HepG2 (cell line): ENCODE results near the gene CD101. TPM values are rescaled to one million over a fixed set of nuclear protein-coding genes. Genes with fewer than 3 reads are reported as not detected.

Experiments
- KAT2B ChIP-seq: fragments of 150-350 bp; IDR thresholded peaks from 2 replicates; pipeline ENCODE4 v1.6.1; 2014; ENCODE audit warnings: low read depth, low read length, borderline replicate concordance
- KLF13 ChIP-seq: sonication (generic); formaldehyde crosslinking; IDR thresholded peaks from 2 replicates; pipeline ENCODE4 v1.4.0; 2020; ENCODE audit warnings: mild to moderate bottlenecking, missing genetic modification reagents
- NAIF1 ChIP-seq: sonication (generic); formaldehyde crosslinking; IDR thresholded peaks from 2 replicates; pipeline ENCODE4 v1.5.0; 2020; ENCODE audit warnings: mild to moderate bottlenecking, missing genetic modification reagents, borderline replicate concordance
- PHF8 ChIP-seq: sonication (generic); formaldehyde crosslinking; IDR thresholded peaks from 2 replicates; pipeline ENCODE4 v1.5.0; 2020; ENCODE audit warnings: missing genetic modification reagents
- SOX6 ChIP-seq, 2 experiments: fragments of 450-650 bp in 1 of 2; sonication (generic) in 1 of 2; formaldehyde crosslinking in 1 of 2; IDR thresholded peaks; 2 replicates each; pipeline versions ENCODE4 v1.4.0 to v1.6.1; 2017 to 2020; ENCODE audit warnings: antibody characterized with exemption in 1 of 2, mild to moderate bottlenecking in 1 of 2, missing genetic modification reagents in 1 of 2
- TAF15 ChIP-seq: fragments of 200-400 bp; formaldehyde crosslinking; IDR thresholded peaks from one replicate; pipeline ENCODE4 v1.6.1; 2018; ENCODE audit warnings: mild to moderate bottlenecking, low read depth, low read length; ENCODE audit not compliant: poor library complexity, severe bottlenecking
- ZNF788 ChIP-seq: sonication (generic); formaldehyde crosslinking; IDR thresholded peaks from 2 replicates; pipeline ENCODE4 v1.5.0; 2020; ENCODE audit warnings: mild to moderate bottlenecking, missing genetic modification reagents, borderline replicate concordance
- polyA plus RNA-seq, 8 experiments: library from polyadenylated mRNA; depleted of rRNA in 3 of 8; stranded (reverse) in 7 of 8; unstranded in 1 of 8; fragments of >200 nt; fragmentation: Illumina TruSeq in 4 of 8; extraction: Trizol in 4 of 8; gene quantifications; 2 replicates each; pipeline versions ENCODE4 v1.2.1 to v1.2.3, GENCODE V29; 2011 to 2016; ENCODE audit warnings: low read depth in 4 of 8, missing spikeins in 1 of 8, mixed read lengths in 1 of 8; ENCODE audit not compliant: insufficient read depth in 1 of 8
- total RNA-seq, 5 experiments: library from RNA; depleted of rRNA; stranded (reverse); fragments of >200 nt; fragmentation: Illumina TruSeq; extraction: Trizol; gene quantifications; 2 replicates each; pipeline ENCODE4 v1.2.3, GENCODE V29; 2016; ENCODE audit warnings: low read depth in 1 of 5
- TF ChIP-seq, protein P1 (sequence below): sonication (generic); formaldehyde crosslinking; IDR thresholded peaks from 2 replicates; pipeline ENCODE4 v1.4.0; 2020; ENCODE audit warnings: missing genetic modification reagents
- TF ChIP-seq, protein P2 (sequence below): sonication (generic); formaldehyde crosslinking; IDR thresholded peaks from 2 replicates; pipeline ENCODE4 v1.5.1; 2020; ENCODE audit warnings: mild to moderate bottlenecking, missing genetic modification reagents, moderate library complexity
- TF ChIP-seq, protein P3 (sequence below): sonication (generic); formaldehyde crosslinking; conservative IDR thresholded peaks from 2 replicates; pipeline ENCODE4 v1.5.0; 2020; ENCODE audit warnings: missing genetic modification reagents
- TF ChIP-seq, protein P4 (sequence below): IDR thresholded peaks from 2 replicates; pipeline ENCODE4 v1.6.1; 2016; ENCODE audit warnings: missing genetic modification reagents, missing compliant biosample characterization
- TF ChIP-seq, protein P5 (sequence below): IDR thresholded peaks from 2 replicates; pipeline ENCODE4 v1.6.1; 2012; ENCODE audit warnings: low read length, improper control_type of control experiment

The CD101 gene
- total and polyA plus RNA-seq, 2 of the 13 experiments (the other 11 are each of a cell fraction or from before 2014, with no cell fraction given): 0.05 to 0.09 TPM

DNA sequence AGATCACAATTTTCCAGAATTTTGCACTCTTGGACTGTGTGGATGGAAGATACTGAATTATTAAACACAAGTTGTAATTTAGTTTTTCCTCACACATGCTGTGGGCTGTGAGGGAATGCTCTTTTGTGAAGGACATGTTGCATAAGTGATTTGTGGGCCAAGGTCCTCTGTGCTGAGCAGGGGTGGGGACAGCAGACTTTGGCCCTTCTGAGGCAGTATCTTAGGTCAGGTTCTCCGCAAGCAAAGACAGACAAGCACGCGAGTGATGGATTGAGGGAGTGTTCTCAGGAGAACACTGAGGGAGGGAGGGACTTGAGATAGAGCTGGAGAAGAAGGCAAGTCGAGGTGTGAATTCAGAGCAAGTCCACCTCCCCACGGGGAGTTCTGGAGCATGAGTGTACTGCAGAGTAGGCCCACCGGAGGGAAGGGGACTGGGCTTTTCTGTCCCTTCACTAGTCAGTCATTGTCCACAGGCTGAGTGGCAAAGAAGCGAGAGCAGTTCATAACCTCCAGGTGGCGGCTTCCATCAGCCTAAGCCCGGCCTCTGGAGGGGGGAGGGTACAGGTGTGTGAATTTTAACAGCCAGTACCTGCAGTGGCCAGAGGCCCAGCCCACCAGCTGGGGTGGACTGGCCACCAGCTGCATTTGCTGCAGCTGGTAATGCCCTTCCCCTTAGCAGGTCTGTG is 19.1 kb upstream of the CD101 start (continued):
- TF ChIP-seq TAF15 (no peak), SOX6 (IDR thresholded peaks at IDR 0.05) (no peak), SOX6 (CRISPR knock-in tag; IDR thresholded peaks at IDR 0.05) (peak; percentile 39; the same call in 1 of the 2 replicates), KLF13 (CRISPR knock-in tag) (no peak), NAIF1 (no peak), KAT2B (no peak), ZNF788 (no peak), PHF8 (CRISPR knock-in tag) (no peak)
- TF ChIP-seq, protein P1, sequence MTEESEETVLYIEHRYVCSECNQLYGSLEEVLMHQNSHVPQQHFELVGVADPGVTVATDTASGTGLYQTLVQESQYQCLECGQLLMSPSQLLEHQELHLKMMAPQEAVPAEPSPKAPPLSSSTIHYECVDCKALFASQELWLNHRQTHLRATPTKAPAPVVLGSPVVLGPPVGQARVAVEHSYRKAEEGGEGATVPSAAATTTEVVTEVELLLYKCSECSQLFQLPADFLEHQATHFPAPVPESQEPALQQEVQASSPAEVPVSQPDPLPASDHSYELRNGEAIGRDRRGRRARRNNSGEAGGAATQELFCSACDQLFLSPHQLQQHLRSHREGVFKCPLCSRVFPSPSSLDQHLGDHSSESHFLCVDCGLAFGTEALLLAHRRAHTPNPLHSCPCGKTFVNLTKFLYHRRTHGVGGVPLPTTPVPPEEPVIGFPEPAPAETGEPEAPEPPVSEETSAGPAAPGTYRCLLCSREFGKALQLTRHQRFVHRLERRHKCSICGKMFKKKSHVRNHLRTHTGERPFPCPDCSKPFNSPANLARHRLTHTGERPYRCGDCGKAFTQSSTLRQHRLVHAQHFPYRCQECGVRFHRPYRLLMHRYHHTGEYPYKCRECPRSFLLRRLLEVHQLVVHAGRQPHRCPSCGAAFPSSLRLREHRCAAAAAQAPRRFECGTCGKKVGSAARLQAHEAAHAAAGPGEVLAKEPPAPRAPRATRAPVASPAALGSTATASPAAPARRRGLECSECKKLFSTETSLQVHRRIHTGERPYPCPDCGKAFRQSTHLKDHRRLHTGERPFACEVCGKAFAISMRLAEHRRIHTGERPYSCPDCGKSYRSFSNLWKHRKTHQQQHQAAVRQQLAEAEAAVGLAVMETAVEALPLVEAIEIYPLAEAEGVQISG: 0 out of 2 replicates have a peak, but pooled peaks have one; percentile 20
- TF ChIP-seq, protein P2, sequence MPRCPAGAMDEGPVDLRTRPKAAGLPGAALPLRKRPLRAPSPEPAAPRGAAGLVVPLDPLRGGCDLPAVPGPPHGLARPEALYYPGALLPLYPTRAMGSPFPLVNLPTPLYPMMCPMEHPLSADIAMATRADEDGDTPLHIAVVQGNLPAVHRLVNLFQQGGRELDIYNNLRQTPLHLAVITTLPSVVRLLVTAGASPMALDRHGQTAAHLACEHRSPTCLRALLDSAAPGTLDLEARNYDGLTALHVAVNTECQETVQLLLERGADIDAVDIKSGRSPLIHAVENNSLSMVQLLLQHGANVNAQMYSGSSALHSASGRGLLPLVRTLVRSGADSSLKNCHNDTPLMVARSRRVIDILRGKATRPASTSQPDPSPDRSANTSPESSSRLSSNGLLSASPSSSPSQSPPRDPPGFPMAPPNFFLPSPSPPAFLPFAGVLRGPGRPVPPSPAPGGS (CRISPR knock-in tag): no peak
- TF ChIP-seq, protein P3, sequence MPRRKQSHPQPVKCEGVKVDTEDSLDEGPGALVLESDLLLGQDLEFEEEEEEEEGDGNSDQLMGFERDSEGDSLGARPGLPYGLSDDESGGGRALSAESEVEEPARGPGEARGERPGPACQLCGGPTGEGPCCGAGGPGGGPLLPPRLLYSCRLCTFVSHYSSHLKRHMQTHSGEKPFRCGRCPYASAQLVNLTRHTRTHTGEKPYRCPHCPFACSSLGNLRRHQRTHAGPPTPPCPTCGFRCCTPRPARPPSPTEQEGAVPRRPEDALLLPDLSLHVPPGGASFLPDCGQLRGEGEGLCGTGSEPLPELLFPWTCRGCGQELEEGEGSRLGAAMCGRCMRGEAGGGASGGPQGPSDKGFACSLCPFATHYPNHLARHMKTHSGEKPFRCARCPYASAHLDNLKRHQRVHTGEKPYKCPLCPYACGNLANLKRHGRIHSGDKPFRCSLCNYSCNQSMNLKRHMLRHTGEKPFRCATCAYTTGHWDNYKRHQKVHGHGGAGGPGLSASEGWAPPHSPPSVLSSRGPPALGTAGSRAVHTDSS (CRISPR knock-in tag): no peak
- TF ChIP-seq, protein P4, sequence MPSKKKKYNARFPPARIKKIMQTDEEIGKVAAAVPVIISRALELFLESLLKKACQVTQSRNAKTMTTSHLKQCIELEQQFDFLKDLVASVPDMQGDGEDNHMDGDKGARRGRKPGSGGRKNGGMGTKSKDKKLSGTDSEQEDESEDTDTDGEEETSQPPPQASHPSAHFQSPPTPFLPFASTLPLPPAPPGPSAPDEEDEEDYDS (CRISPR knock-in tag): no peak
- TF ChIP-seq, protein P5, sequence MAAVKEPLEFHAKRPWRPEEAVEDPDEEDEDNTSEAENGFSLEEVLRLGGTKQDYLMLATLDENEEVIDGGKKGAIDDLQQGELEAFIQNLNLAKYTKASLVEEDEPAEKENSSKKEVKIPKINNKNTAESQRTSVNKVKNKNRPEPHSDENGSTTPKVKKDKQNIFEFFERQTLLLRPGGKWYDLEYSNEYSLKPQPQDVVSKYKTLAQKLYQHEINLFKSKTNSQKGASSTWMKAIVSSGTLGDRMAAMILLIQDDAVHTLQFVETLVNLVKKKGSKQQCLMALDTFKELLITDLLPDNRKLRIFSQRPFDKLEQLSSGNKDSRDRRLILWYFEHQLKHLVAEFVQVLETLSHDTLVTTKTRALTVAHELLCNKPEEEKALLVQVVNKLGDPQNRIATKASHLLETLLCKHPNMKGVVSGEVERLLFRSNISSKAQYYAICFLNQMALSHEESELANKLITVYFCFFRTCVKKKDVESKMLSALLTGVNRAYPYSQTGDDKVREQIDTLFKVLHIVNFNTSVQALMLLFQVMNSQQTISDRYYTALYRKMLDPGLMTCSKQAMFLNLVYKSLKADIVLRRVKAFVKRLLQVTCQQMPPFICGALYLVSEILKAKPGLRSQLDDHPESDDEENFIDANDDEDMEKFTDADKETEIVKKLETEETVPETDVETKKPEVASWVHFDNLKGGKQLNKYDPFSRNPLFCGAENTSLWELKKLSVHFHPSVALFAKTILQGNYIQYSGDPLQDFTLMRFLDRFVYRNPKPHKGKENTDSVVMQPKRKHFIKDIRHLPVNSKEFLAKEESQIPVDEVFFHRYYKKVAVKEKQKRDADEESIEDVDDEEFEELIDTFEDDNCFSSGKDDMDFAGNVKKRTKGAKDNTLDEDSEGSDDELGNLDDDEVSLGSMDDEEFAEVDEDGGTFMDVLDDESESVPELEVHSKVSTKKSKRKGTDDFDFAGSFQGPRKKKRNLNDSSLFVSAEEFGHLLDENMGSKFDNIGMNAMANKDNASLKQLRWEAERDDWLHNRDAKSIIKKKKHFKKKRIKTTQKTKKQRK: no peak
